GM23338 (cell line): ENCODE results near the gene SLC25A48. TPM values are rescaled to one million over a fixed set of nuclear protein-coding genes. Genes with fewer than 3 reads are reported as not detected.

Experiments used
- ATAC-seq: fragments of 200-7000 bp; cut with Tn5 transposase; 3 replicates; pipeline ENCODE4 v1.9.1; 2020
- DNase-seq: peaks from one replicate; pipeline ENCODE4 v3.0.0-alpha.2; 2015; ENCODE audit warnings: low spot score
- H2AFZ ChIP-seq: fragments of 200-600 bp; sonication (generic); 2 replicates; pipeline ENCODE4 v1.8.0; 2016; ENCODE audit warnings: antibody characterized with exemption, mild to moderate bottlenecking, moderate library complexity
- H3F3A ChIP-seq: fragments of 200-600 bp; sonication (generic); replicated peaks from 2 replicates; pipeline ENCODE4 v1.8.0; 2017; ENCODE audit warnings: antibody characterized with exemption, mixed run types, low read depth
- H3K27ac ChIP-seq: fragments of 200-600 bp; sonication (generic); 2 replicates; pipeline ENCODE4 v1.6.1; 2016; ENCODE audit warnings: low read depth
- H3K27me3 ChIP-seq: fragments of 200-600 bp; sonication (generic); 2 replicates; pipeline ENCODE4 v1.8.0; 2016; ENCODE audit warnings: mild to moderate bottlenecking, mixed run types, moderate library complexity; ENCODE audit not compliant: insufficient read depth
- H3K36me3 ChIP-seq: fragments of 200-600 bp; sonication (generic); 2 replicates; pipeline ENCODE4 v1.8.0; 2016; ENCODE audit warnings: mild to moderate bottlenecking; ENCODE audit not compliant: insufficient read depth
- H3K4me1 ChIP-seq: fragments of 200-600 bp; sonication (generic); 2 replicates; pipeline ENCODE4 v1.8.0; 2016; ENCODE audit warnings: mild to moderate bottlenecking, moderate library complexity; ENCODE audit not compliant: insufficient read depth
- H3K4me2 ChIP-seq: fragments of 200-600 bp; sonication (generic); 2 replicates; pipeline ENCODE4 v1.7.1; 2017; ENCODE audit warnings: mixed run types
- H3K4me3 ChIP-seq: fragments of 200-600 bp; sonication (generic); 2 replicates; pipeline ENCODE4 v1.6.1; 2016; ENCODE audit warnings: mixed run types
- H3K79me2 ChIP-seq: fragments of 200-600 bp; sonication (generic); replicated peaks from 2 replicates; pipeline ENCODE4 v1.8.0; 2017; ENCODE audit warnings: mild to moderate bottlenecking; ENCODE audit not compliant: insufficient read depth
- H3K9me2 ChIP-seq: fragments of 200-600 bp; sonication (generic); 2 replicates; pipeline ENCODE4 v1.8.0; 2017; ENCODE audit not compliant: insufficient read depth
- H4K20me1 ChIP-seq: fragments of 200-600 bp; sonication (generic); replicated peaks from 2 replicates; pipeline ENCODE4 v1.8.0; 2017; ENCODE audit warnings: mild to moderate bottlenecking; ENCODE audit not compliant: insufficient read depth
- H3K27ac Mint-ChIP-seq: 2 replicates; pipeline ENCODE4 v1.8.0; 2020; ENCODE audit warnings: inconsistent platforms, mild to moderate bottlenecking, moderate library complexity, mixed read lengths
- H3K27me3 Mint-ChIP-seq: 3 replicates; pipeline ENCODE4 v1.8.0; 2022; ENCODE audit warnings: low read depth, mild to moderate bottlenecking, moderate library complexity, mixed read lengths, inconsistent platforms; ENCODE audit not compliant: insufficient read depth, poor library complexity
- H3K36me3 Mint-ChIP-seq: 3 replicates; pipeline ENCODE4 v1.8.0; 2021; ENCODE audit warnings: low read depth, mild to moderate bottlenecking, inconsistent platforms, moderate library complexity, mixed read lengths
- H3K4me1 Mint-ChIP-seq: 3 replicates; pipeline ENCODE4 v1.8.0; 2020; ENCODE audit warnings: mild to moderate bottlenecking, inconsistent platforms, mixed read lengths
- H3K4me3 Mint-ChIP-seq: 3 replicates; pipeline ENCODE4 v1.8.0; 2021; ENCODE audit warnings: moderate library complexity, mild to moderate bottlenecking, inconsistent platforms, mixed read lengths
- H3K9me3 Mint-ChIP-seq: 3 replicates; pipeline ENCODE4 v1.8.0; 2020; ENCODE audit warnings: moderate library complexity, mild to moderate bottlenecking, inconsistent platforms, mixed read lengths
- CREB1 ChIP-seq: fragments of 250-450 bp; sonication (Bioruptor Pico); IDR thresholded peaks from 2 replicates; pipeline ENCODE4 v1.5.0; 2020; ENCODE audit warnings: low read depth, mild to moderate bottlenecking, moderate library complexity
- CTCF ChIP-seq, 2 experiments: fragments of 200-600 bp in 1 of 2; sonication (generic) in 1 of 2; conservative IDR thresholded peaks; 2 replicates each; pipeline versions ENCODE4 v1.5.1 to v1.6.1; 2016 to 2017; ENCODE audit warnings: antibody characterized with exemption in 2 of 2, low read depth in 2 of 2, mild to moderate bottlenecking in 2 of 2, moderate library complexity in 1 of 2
- ETS1 ChIP-seq: IDR thresholded peaks from 2 replicates; pipeline ENCODE4 v1.6.1; 2016; ENCODE audit warnings: antibody characterized with exemption
- EZH2 ChIP-seq: fragments of 200-600 bp; sonication (generic); IDR thresholded peaks from one replicate; pipeline ENCODE4 v1.8.0; 2017; ENCODE audit warnings: antibody characterized with exemption, mild to moderate bottlenecking, low read depth; ENCODE audit not compliant: unreplicated experiment
- EZH2phosphoT487 ChIP-seq: fragments of 200-600 bp; sonication (generic); IDR thresholded peaks from one replicate; pipeline ENCODE4 v1.8.1; 2018; ENCODE audit warnings: antibody characterized with exemption; ENCODE audit not compliant: unreplicated experiment
- JUNB ChIP-seq: IDR thresholded peaks from one replicate; pipeline ENCODE4 v1.6.1; 2016; ENCODE audit warnings: antibody characterized with exemption; ENCODE audit not compliant: unreplicated experiment
- NANOG ChIP-seq: IDR thresholded peaks from 2 replicates; pipeline ENCODE4 v1.6.1; 2016; ENCODE audit warnings: antibody characterized with exemption, borderline replicate concordance
- POLR2AphosphoS5 ChIP-seq: IDR thresholded peaks from 2 replicates; pipeline ENCODE4 v1.6.1; 2016; ENCODE audit warnings: antibody characterized with exemption, low read depth
- REST ChIP-seq: IDR thresholded peaks from one replicate; pipeline ENCODE4 v1.6.1; 2018; ENCODE audit warnings: antibody characterized with exemption; ENCODE audit not compliant: unreplicated experiment
- STAT1 ChIP-seq: IDR thresholded peaks from one replicate; pipeline ENCODE4 v1.6.1; 2016; ENCODE audit warnings: antibody characterized with exemption; ENCODE audit not compliant: unreplicated experiment
- ZNF114 ChIP-seq: fragments of 250-450 bp; sonication (Bioruptor Pico); IDR thresholded peaks from 2 replicates; pipeline ENCODE4 v1.5.0; 2020; ENCODE audit warnings: mild to moderate bottlenecking, moderate library complexity
- ZNF331 ChIP-seq: fragments of 250-450 bp; sonication (Bioruptor Pico); IDR thresholded peaks from 2 replicates; pipeline ENCODE4 v1.5.0; 2020; ENCODE audit warnings: low read depth, mild to moderate bottlenecking, moderate library complexity
- ZNF462 ChIP-seq: fragments of 250-450 bp; sonication (Bioruptor Pico); IDR thresholded peaks from 2 replicates; pipeline ENCODE4 v1.5.0; 2020; ENCODE audit warnings: mild to moderate bottlenecking, moderate library complexity
- polyA plus RNA-seq: library from polyadenylated mRNA; unstranded; fragments of >200 nt; fragmentation: Nextera tagmentation; extraction: Ambion mirVana; gene quantifications from 2 replicates; pipeline ENCODE4 v1.2.1, GENCODE V29; 2016
- total RNA-seq: library from RNA; depleted of rRNA; stranded (reverse); fragments of >200 nt; shearing (Covaris generic); gene quantifications from 2 replicates; pipeline ENCODE4 v1.2.3, GENCODE V29; 2014

The SLC25A48 gene
- total and polyA plus RNA-seq, 2 experiments from 2014 or later, result 1.1 to 1.5 TPM

GRCh38 chr5:135930949-135931295, 96.5 kb downstream of the SLC25A48 start:
- Histone ChIP-seq H3K79me2 (no peaks in the 10 kb centered on the region), H3K9me2 (no peaks in the 10 kb centered on the region), H3K4me2 (peak overlapping the region; percentile 91), H3K4me1 (no peaks in the 10 kb centered on the region; the same call in 1 of the 2 replicates), H3K27ac (no peak overlapping the region), H3K4me3 (peak overlapping the region; percentile 74), H3F3A (no peaks in the 10 kb centered on the region), H3K27me3 (peaks cover 58% of the 10 kb centered on the region), H2AFZ (peak overlapping the region; percentile 96; the same call in 1 of the 2 replicates), H3K36me3 (no peaks in the 10 kb centered on the region), H4K20me1 (0 out of 2 replicates have a peak, but pooled peaks cover 4% of the 10 kb centered on the region)
- H3K9me3 Mint-ChIP-seq, result no peaks in the 10 kb centered on the region
- no peaks in the 10 kb centered on the region for H3K36me3 Mint-ChIP-seq
- peaks cover 24% of the 10 kb centered on the region for H3K27me3 Mint-ChIP-seq
- no peak overlapping the region for H3K27ac Mint-ChIP-seq
- no peaks in the 10 kb centered on the region for H3K4me1 Mint-ChIP-seq
- ATAC-seq (peak; percentile 36), DNase-seq (peak; percentile 46)
- peak overlapping the region; percentile 78 for H3K4me3 Mint-ChIP-seq
- TF ChIP-seq EZH2 (no peak), STAT1 (no peak), ZNF462 (no peak), EZH2phosphoT487 (no peak), NANOG (no peak), ZNF114 (CRISPR knock-in tag) (no peak), ZNF331 (CRISPR knock-in tag) (no peak), POLR2AphosphoS5 (no peak), CREB1 (no peak), JUNB (no peak), CTCF (conservative IDR thresholded peaks at IDR 0.05; ENCODE audit: low read depth in 2 of 2) (no peak), REST (no peak), ETS1 (no peak)
